NCI-H446 treated with DMSO at 0.1 percent for 48 hours (cell line): Measurements from ENCODE around the gene ATF6.
A peak's percentile ranks its signal among the peaks of the same experiment; 100 is the strongest.
"Not testable (repeated sequence)": the region's sequence is repeated elsewhere in the genome, so short reads cannot be mapped to it uniquely, and the experiment has no call there.

Experiments
- DNase-seq: peaks from one replicate; lab custom pipeline; 2025; lab: John Stamatoyannopoulos, UW

Gene ATF6

GRCh38 chr1:161779393-161779792, 13.3 kb downstream of the ATF6 start:
- no peak for DNase-seq

GRCh38 chr1:161781995-161782394, 15.9 kb downstream of the ATF6 start:
- no peak for DNase-seq

GRCh38 chr1:161782886-161783285, 16.8 kb downstream of the ATF6 start:
- no peak for DNase-seq

GRCh38 chr1:161784968-161785367, 18.8 kb downstream of the ATF6 start:
- DNase-seq: no peak

- DNase-seq: no peak
Measured at GRCh38 chr1:161787355-161787754, 21.2 kb downstream of the ATF6 start.

GRCh38 chr1:161790587-161791317, 24.6 kb downstream of the ATF6 start:
- DNase-seq: no peak

- no peak for DNase-seq
Measured at GRCh38 chr1:161791904-161792655, 26.0 kb downstream of the ATF6 start.

- DNase-seq: peak; percentile 52
Measured at GRCh38 chr1:161792740-161793139, 26.6 kb downstream of the ATF6 start.

- no peak for DNase-seq
Measured at GRCh38 chr1:161799792-161800191, 33.7 kb downstream of the ATF6 start.

- no peak for DNase-seq
Measured at GRCh38 chr1:161801955-161802354, 35.8 kb downstream of the ATF6 start.

- DNase-seq: no peak
Measured at GRCh38 chr1:161803181-161803580, 37.1 kb downstream of the ATF6 start.

- no peak for DNase-seq
Measured at GRCh38 chr1:161805399-161806197, 39.5 kb downstream of the ATF6 start.

GRCh38 chr1:161809202-161809601, 43.1 kb downstream of the ATF6 start:
- not testable (repeated sequence) for DNase-seq

- not testable (repeated sequence) for DNase-seq
Measured at GRCh38 chr1:161809656-161810055, 43.5 kb downstream of the ATF6 start.

- no peak for DNase-seq
Measured at GRCh38 chr1:161810780-161811179, 44.7 kb downstream of the ATF6 start.

GRCh38 chr1:161816201-161816600, 50.1 kb downstream of the ATF6 start:
- no peak for DNase-seq

- no peak for DNase-seq
Measured at GRCh38 chr1:161817176-161817730, 51.1 kb downstream of the ATF6 start.

- DNase-seq: no peak
Measured at GRCh38 chr1:161820914-161821313, 54.8 kb downstream of the ATF6 start.

- DNase-seq: no peak
Measured at GRCh38 chr1:161824618-161825017, 58.5 kb downstream of the ATF6 start.

GRCh38 chr1:161825831-161826230, 59.7 kb downstream of the ATF6 start:
- no peak for DNase-seq

- DNase-seq: no peak
Measured at GRCh38 chr1:161826478-161826877, 60.4 kb downstream of the ATF6 start.

- DNase-seq: no peak
Measured at GRCh38 chr1:161827786-161828185, 61.7 kb downstream of the ATF6 start.
